Central memory CD8-positive, alpha-beta T cell (primary cell): ENCODE measurements around the gene GARIN6.

Experiments
- ATAC-seq: fragments of 150-1000 bp; cut with Tn5 transposase; replicated peaks from 2 replicates; pipeline ENCODE4 v1.10.0; 2022; ENCODE audit warnings: mild to moderate bottlenecking, moderate FRiP score, moderate number of reproducible peaks; ENCODE audit not compliant: poor library complexity, severe bottlenecking; ENCODE audit errors: extremely low read depth
- DNase-seq, 2 donors: peaks; one replicate each; pipeline ENCODE4 v3.0.0; 2021; ENCODE audit warnings: low spot score in 2 of 2
- H3K27ac Mint-ChIP-seq: one replicate; pipeline ENCODE4 v1.8.0; 2022; ENCODE audit warnings: low read depth, mild to moderate bottlenecking, moderate library complexity, mixed read lengths
- H3K27me3 Mint-ChIP-seq: one replicate; pipeline ENCODE4 v1.8.0; 2022; ENCODE audit warnings: mixed read lengths
- H3K36me3 Mint-ChIP-seq: one replicate; pipeline ENCODE4 v1.8.0; 2022; ENCODE audit warnings: mild to moderate bottlenecking, moderate library complexity, mixed read lengths; ENCODE audit not compliant: insufficient read depth
- H3K4me1 Mint-ChIP-seq: one replicate; pipeline ENCODE4 v1.8.0; 2022; ENCODE audit warnings: mixed read lengths
- H3K4me3 Mint-ChIP-seq: one replicate; pipeline ENCODE4 v1.8.0; 2022; ENCODE audit warnings: mild to moderate bottlenecking, moderate library complexity, mixed read lengths
- H3K9me3 Mint-ChIP-seq: one replicate; pipeline ENCODE4 v1.8.0; 2022; ENCODE audit warnings: mixed read lengths

Gene GARIN6

DNA sequence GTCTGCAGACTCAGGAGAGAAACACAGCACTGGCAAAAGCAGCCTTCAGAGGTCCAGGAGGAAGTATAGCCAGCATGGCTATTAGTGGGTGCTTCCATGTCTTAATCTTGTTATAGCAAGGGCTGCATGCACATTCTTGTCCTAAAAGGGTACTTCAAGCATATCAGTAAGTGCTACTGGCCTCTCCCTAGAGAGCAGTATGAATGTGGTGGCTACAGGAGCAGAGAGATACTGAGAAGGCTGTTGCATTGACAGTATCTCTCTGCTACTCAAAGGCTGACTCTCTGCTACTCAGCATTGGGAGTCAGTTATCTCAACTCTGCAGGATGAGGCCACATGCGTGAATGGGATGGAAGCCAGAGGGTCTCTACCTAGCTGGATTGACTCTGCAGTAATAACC is 2.0 kb downstream of the GARIN6 start:
- Mint-ChIP-seq H3K4me1 (no peaks in the 10 kb centered on the region), H3K27me3 (no peaks in the 10 kb centered on the region), H3K9me3 (peaks cover 11% of the 10 kb centered on the region), H3K36me3 (no peaks in the 10 kb centered on the region), H3K27ac (no peak overlapping the region), H3K4me3 (no peak overlapping the region)
- DNase-seq (no peak), ATAC-seq (no peak)

DNA sequence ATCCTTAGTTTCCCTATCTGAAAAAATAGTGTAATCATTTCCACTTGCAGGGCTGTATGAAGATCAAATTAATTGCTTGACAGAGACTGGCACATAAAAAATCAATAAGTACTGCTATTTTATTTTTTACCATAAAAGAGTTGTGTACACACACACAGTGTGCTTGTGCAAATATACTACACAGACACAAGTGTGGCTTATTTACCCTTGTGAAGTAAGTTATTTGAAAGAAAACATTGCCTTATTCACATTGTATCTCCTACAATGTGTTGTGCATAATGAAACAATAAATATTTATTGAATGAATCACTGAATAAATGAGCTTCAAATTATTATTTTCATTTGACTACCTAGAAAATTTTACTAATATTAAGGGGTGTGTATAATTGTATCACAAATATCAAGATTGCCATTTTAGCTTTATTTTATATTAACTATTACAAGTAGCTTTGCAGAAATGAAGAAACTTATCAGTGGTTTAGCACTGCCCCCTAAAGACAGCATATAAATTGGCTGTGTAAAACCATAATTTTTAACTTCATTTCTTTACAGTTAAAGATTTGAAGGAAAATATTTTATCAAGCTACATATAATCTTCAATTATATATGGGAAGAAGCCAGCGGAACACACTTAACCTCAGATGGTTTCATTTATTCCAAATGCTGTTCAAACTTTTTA is 11.3 kb downstream of the GARIN6 start:
- Mint-ChIP-seq H3K27ac (no peak overlapping the region), H3K9me3 (peaks cover 7% of the 10 kb centered on the region), H3K27me3 (no peaks in the 10 kb centered on the region)

DNA sequence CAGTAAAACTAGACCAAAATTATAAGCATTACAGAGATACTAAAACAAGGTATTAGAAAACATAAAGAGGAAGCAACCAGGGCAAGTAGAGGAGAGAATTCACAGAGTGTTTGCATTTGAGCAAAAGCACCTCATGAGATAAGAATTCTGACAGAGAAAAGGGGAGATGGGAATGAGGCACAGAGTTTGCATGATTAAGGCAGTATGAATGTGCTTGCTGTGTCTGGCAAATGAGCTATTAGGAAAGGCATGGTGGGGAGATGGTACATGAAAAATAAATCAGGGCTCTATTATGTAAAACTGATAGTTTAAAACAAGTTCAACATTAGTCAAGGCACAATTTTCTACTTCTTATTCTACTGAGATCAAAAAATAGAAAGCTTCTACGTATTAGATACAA is 23.1 kb downstream of the GARIN6 start:
- Mint-ChIP-seq H3K27ac (no peak overlapping the region), H3K9me3 (peaks cover 19% of the 10 kb centered on the region), H3K4me1 (no peaks in the 10 kb centered on the region), H3K4me3 (no peak overlapping the region), H3K36me3 (no peaks in the 10 kb centered on the region), H3K27me3 (no peaks in the 10 kb centered on the region)
- ATAC-seq (no peak), DNase-seq (no peak)

More for the DNA sequence above, 11.3 kb downstream of the GARIN6 start:
- DNase-seq, result no peak
- no peaks in the 10 kb centered on the region for H3K36me3 Mint-ChIP-seq
- ATAC-seq, result no peak
- no peak overlapping the region for H3K4me3 Mint-ChIP-seq
- H3K4me1 Mint-ChIP-seq, result no peaks in the 10 kb centered on the region

DNA sequence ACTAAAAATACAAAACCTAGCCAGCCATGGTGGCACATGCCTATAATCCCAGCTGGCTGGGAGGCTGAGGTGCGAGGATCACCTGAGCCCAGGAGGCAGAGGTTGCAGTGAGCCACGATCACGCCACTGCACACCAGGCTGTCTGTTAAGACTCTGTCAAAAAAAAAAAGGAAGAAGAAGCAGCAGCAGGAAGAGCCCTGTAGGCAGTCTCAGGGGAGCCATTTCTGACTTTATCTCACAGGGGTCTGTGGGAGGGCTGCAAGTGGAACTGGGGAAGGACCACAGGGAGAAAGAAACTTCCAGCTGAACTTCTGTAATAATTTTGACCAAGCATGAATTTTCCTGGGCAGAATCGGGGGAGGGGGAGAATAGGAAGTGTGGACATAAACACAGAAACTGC is 32.7 kb downstream of the GARIN6 start:
- Mint-ChIP-seq H3K4me1 (no peaks in the 10 kb centered on the region), H3K4me3 (no peak overlapping the region), H3K9me3 (peaks cover 25% of the 10 kb centered on the region), H3K36me3 (no peaks in the 10 kb centered on the region), H3K27ac (no peak overlapping the region), H3K27me3 (no peaks in the 10 kb centered on the region)
- no peak for ATAC-seq
- DNase-seq, result no peak

DNA sequence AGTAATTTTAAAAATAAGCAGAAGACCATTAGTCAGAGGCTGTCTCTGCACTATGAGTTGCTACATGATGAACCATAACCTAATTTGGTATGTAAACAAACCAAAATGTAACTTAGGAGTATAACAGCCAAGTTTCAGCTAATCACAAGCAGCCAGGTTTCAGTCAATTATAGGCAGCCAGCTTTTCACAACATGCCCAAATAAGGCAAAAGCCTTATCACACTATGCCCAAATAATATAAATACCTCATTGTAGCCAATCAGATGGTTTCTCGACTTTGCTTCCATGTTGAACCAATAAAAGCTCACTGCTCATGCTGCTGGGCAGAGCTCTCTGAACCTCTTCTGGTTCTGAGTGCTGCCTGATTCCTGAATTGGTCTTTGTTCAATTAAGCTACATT is 38.6 kb downstream of the GARIN6 start:
- Mint-ChIP-seq H3K27ac (no peak overlapping the region), H3K4me1 (no peaks in the 10 kb centered on the region), H3K36me3 (no peaks in the 10 kb centered on the region), H3K4me3 (no peak overlapping the region), H3K27me3 (no peaks in the 10 kb centered on the region), H3K9me3 (peaks cover 24% of the 10 kb centered on the region)
- no peak for ATAC-seq
- DNase-seq, result no peak

DNA sequence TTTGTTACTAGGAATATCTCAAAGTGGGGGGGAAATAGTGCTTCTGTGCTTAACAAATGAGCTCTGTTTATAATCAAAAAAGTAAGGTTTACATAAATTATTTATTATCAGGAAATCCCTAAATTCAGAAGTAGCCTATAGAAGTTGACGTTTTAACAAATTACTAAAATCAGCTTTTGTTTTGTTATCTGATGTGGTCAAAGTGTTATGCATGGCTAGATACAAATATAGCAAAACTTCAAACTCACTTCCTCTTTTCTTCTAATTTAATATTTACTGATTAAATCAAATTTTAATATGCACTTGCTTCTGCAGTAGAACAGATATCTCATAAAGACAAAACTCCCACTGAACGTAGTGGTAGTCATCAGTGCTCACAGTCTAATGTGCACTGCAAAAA is 47.5 kb downstream of the GARIN6 start:
- Mint-ChIP-seq H3K36me3 (peaks cover 2% of the 10 kb centered on the region), H3K4me3 (no peak overlapping the region), H3K4me1 (no peaks in the 10 kb centered on the region), H3K27me3 (no peaks in the 10 kb centered on the region), H3K27ac (no peak overlapping the region), H3K9me3 (peaks cover 17% of the 10 kb centered on the region)
- DNase-seq, result no peak
- ATAC-seq, result no peak
